DOHH2 (cell line): Measurements from ENCODE around the gene TMEM38B.

ENCODE experiments used
- H3F3A ChIP-seq: fragments of 200-600 bp; sonication (generic), shearing (Covaris generic); 2 replicates; pipeline ENCODE4 v1.6.0; 2016; ENCODE audit warnings: antibody characterized with exemption, mild to moderate bottlenecking; ENCODE audit not compliant: control insufficient read depth, insufficient read depth
- H3K27ac ChIP-seq: fragments of 200-600 bp; sonication (generic); 2 replicates; pipeline ENCODE4 v1.5.1; 2014; ENCODE audit warnings: low read depth, mild to moderate bottlenecking, low read length, moderate library complexity
- H3K27me3 ChIP-seq: fragments of 200-600 bp; sonication (generic); 2 replicates; pipeline ENCODE4 v1.6.1; 2014; ENCODE audit warnings: mild to moderate bottlenecking, low read length, mixed read lengths; ENCODE audit not compliant: control insufficient read depth
- H3K36me3 ChIP-seq: fragments of 200-600 bp; sonication (generic); 2 replicates; pipeline ENCODE4 v1.6.1; 2014; ENCODE audit warnings: mild to moderate bottlenecking, low read length, moderate library complexity, mixed read lengths; ENCODE audit not compliant: control insufficient read depth
- H3K4me1 ChIP-seq: fragments of 200-600 bp; sonication (generic); 2 replicates; pipeline ENCODE4 v1.6.1; 2014; ENCODE audit warnings: mild to moderate bottlenecking, low read length, mixed read lengths; ENCODE audit not compliant: control insufficient read depth
- H3K4me2 ChIP-seq: fragments of 200-600 bp; sonication (generic); 2 replicates; pipeline ENCODE4 v1.6.0; 2014; ENCODE audit warnings: mild to moderate bottlenecking, low read length, moderate library complexity
- H3K4me3 ChIP-seq: fragments of 200-600 bp; sonication (generic); 2 replicates; pipeline ENCODE4 v1.5.1; 2014; ENCODE audit warnings: mild to moderate bottlenecking, low read length, mixed read lengths
- H3K79me2 ChIP-seq: fragments of 200-600 bp; sonication (generic); 2 replicates; pipeline ENCODE4 v1.6.1; 2014; ENCODE audit warnings: mild to moderate bottlenecking, low read length, mixed read lengths; ENCODE audit not compliant: control insufficient read depth
- H3K9me2 ChIP-seq: fragments of 200-600 bp; sonication (generic); replicated peaks from 2 replicates; pipeline ENCODE4 v1.6.1; 2014; ENCODE audit warnings: mild to moderate bottlenecking, low read length, mixed read lengths; ENCODE audit not compliant: control insufficient read depth
- H3K9me3 ChIP-seq: fragments of 200-600 bp; sonication (generic); 2 replicates; pipeline ENCODE4 v1.6.1; 2014; ENCODE audit warnings: antibody characterized with exemption, low read length, mixed read lengths; ENCODE audit not compliant: control insufficient read depth, insufficient read depth
- H4K20me1 ChIP-seq: fragments of 200-600 bp; sonication (generic); 2 replicates; pipeline ENCODE4 v1.6.0; 2014; ENCODE audit warnings: low read depth, mild to moderate bottlenecking, antibody characterized with exemption, low read length, moderate library complexity; ENCODE audit not compliant: control insufficient read depth, insufficient read depth
- EZH2phosphoT487 ChIP-seq: fragments of 200-600 bp; sonication (generic); IDR thresholded peaks from 2 replicates; pipeline ENCODE4 v1.6.1; 2017; ENCODE audit warnings: borderline replicate concordance, mild to moderate bottlenecking, antibody characterized with exemption, low read length, moderate library complexity, mixed read lengths
- TF ChIP-seq, protein P1 (sequence below): fragments of 200-600 bp; sonication (generic); IDR thresholded peaks from one replicate; pipeline ENCODE4 v1.5.1; 2014; ENCODE audit warnings: antibody characterized with exemption, mild to moderate bottlenecking, low read depth, low read length; ENCODE audit not compliant: poor library complexity, severe bottlenecking

Gene TMEM38B

DNA sequence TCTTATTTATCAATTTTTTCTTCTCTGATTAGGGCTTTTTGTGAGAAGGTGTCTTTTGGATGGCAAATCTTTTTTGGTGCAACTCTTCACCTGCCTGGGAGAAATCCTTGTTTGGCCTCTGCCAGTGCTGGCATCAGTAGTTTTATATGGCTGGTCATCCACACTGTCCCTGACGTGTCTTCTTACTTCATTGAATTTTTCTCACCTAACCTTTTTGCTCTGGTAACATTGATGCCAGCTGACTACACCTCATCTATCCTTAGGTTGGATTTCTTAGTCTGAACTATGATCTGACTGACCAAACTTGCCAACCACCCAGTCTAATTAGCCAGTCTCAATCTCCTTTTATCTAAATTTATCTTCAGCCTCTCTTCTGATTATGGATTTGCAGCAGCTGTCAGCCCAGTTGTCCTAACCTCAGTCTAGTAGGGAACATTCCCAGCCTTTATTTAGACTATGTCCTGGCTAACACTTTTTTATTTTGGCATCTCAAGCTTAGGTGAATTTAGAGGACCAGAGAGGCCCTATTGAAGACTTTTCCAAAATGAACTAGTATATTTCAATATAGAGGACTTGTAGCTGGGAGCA is 10.6 kb upstream of the TMEM38B start:
- H3K4me3 ChIP-seq = no peak overlapping the region
- TF ChIP-seq, protein P1, sequence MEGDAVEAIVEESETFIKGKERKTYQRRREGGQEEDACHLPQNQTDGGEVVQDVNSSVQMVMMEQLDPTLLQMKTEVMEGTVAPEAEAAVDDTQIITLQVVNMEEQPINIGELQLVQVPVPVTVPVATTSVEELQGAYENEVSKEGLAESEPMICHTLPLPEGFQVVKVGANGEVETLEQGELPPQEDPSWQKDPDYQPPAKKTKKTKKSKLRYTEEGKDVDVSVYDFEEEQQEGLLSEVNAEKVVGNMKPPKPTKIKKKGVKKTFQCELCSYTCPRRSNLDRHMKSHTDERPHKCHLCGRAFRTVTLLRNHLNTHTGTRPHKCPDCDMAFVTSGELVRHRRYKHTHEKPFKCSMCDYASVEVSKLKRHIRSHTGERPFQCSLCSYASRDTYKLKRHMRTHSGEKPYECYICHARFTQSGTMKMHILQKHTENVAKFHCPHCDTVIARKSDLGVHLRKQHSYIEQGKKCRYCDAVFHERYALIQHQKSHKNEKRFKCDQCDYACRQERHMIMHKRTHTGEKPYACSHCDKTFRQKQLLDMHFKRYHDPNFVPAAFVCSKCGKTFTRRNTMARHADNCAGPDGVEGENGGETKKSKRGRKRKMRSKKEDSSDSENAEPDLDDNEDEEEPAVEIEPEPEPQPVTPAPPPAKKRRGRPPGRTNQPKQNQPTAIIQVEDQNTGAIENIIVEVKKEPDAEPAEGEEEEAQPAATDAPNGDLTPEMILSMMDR = no peak
- no peak for TF ChIP-seq EZH2phosphoT487
- no peaks in the 10 kb centered on the region for H3K79me2 ChIP-seq
- no peaks in the 10 kb centered on the region for H3F3A ChIP-seq
- no peak overlapping the region for H3K27ac ChIP-seq
- peaks cover 5% of the 10 kb centered on the region for H3K4me1 ChIP-seq
- no peaks in the 10 kb centered on the region for H3K9me3 ChIP-seq
- H3K9me2 ChIP-seq = no peaks in the 10 kb centered on the region
- no peaks in the 10 kb centered on the region for H3K27me3 ChIP-seq
- H3K36me3 ChIP-seq = no peaks in the 10 kb centered on the region
- H3K4me2 ChIP-seq = no peak overlapping the region
- no peaks in the 10 kb centered on the region for H4K20me1 ChIP-seq

DNA sequence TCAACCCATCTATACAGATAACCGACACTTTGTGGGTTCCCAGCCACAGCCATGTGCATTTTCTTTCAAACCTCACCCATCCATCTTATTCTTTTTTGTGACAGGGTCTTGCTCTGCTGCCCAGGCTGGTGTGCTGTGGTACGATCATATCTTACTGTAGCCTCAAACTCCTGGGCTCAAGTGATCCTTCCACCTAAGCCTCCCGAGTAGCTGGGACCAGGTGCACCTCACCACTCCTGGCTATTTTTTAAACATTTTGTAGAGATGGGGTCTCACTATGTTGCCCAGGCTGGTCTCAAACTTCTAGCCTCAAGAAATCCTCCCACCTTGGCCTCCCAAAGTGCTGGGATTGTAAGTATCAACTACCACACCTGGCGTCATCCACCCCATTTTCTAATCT is 7.4 kb upstream of the TMEM38B start:
- Histone ChIP-seq H3K27ac (no peak overlapping the region), H3K9me3 (no peaks in the 10 kb centered on the region), H3K27me3 (0 out of 2 replicates have a peak, but pooled peaks cover 2% of the 10 kb centered on the region), H3K79me2 (no peaks in the 10 kb centered on the region), H3K4me1 (no peaks in the 10 kb centered on the region), H3K4me2 (no peak overlapping the region), H3K4me3 (no peak overlapping the region), H3K36me3 (no peaks in the 10 kb centered on the region), H4K20me1 (no peaks in the 10 kb centered on the region), H3F3A (no peaks in the 10 kb centered on the region), H3K9me2 (no peaks in the 10 kb centered on the region)
- TF ChIP-seq, protein P1 = no peak

GRCh38 chr9:105690742-105691141 is 3.6 kb upstream of the TMEM38B start:
- H3K4me2 ChIP-seq = no peak overlapping the region
- no peaks in the 10 kb centered on the region for H3K9me2 ChIP-seq
- H3K27ac ChIP-seq = no peak overlapping the region
- H3K27me3 ChIP-seq = 0 out of 2 replicates have a peak, but pooled peaks cover 4% of the 10 kb centered on the region
- H3K4me3 ChIP-seq = no peak overlapping the region
- H4K20me1 ChIP-seq = no peaks in the 10 kb centered on the region
- TF ChIP-seq EZH2phosphoT487 = no peak
- TF ChIP-seq, protein P1 = peak; percentile 14
- no peaks in the 10 kb centered on the region for H3F3A ChIP-seq
- H3K79me2 ChIP-seq = peaks cover 10% of the 10 kb centered on the region
- no peaks in the 10 kb centered on the region for H3K36me3 ChIP-seq
- H3K4me1 ChIP-seq = peaks cover 17% of the 10 kb centered on the region
- no peaks in the 10 kb centered on the region for H3K9me3 ChIP-seq
